GM18873 (cell line): Measurements from ENCODE around the gene HDAC8.
"Not testable (repeated sequence)": the region's sequence is repeated elsewhere in the genome, so short reads cannot be mapped to it uniquely, and the experiment has no call there.

ENCODE experiments used
- ATAC-seq: cut with Tn5 transposase; IDR thresholded peaks from one replicate; pipeline ENCODE4 v1.9.1; 2021; ENCODE audit warnings: mild to moderate bottlenecking, moderate library complexity, moderate number of reproducible peaks; ENCODE audit not compliant: unreplicated experiment, low FRiP score

HDAC8 gene

GRCh38 chrX:72466493-72466892 lies 106.2 kb downstream of the HDAC8 start:
- ATAC-seq: no peak

GRCh38 chrX:72465889-72466288 lies 106.8 kb downstream of the HDAC8 start:
- ATAC-seq: no peak

GRCh38 chrX:72461766-72462165 lies 110.9 kb downstream of the HDAC8 start:
- no peak for ATAC-seq

GRCh38 chrX:72461288-72461687 lies 111.4 kb downstream of the HDAC8 start:
- no peak for ATAC-seq

GRCh38 chrX:72460715-72461114 lies 111.9 kb downstream of the HDAC8 start:
- no peak for ATAC-seq

DNA sequence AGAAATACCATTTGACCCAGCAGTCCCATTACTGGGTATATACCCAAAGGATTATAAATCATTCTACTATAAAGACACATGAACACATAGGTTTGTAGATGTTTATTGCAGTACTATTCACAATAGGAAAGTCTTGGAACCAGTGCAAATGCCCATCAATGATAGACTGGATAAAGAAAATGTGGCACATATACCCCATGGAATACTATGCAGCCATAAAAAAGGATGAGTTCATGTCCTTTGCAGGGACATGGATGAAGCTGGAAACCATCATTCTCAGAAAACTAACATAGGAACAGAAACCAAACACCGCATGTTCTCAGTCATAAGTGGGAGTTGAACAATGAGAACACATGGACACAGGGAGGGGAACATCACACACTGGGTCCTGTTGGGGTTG lies 123.6 kb downstream of the HDAC8 start:
- not testable (repeated sequence) for ATAC-seq

- ATAC-seq: not testable (repeated sequence)
These were observed 131.9 kb downstream of the HDAC8 start for GRCh38 chrX:72440764-72441163.

DNA sequence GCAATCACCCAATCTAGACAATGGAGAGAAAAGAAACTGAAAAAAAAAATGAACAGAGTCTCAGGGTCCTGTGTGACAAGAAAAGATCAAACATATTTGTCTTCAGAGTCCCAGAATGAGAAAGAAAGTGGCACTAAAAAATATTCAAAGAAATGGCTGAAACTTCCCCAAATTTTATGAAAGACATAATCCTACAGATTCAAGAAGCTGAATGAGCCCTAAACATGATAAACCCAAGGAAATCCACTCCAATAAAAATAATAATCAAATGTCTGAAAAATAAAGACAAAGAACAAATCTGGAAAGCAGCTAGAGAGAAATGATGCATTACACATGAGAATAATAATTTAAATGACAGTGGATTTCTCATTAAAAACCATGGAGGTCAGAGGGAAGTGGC lies 136.6 kb downstream of the HDAC8 start:
- ATAC-seq: no peak

DNA sequence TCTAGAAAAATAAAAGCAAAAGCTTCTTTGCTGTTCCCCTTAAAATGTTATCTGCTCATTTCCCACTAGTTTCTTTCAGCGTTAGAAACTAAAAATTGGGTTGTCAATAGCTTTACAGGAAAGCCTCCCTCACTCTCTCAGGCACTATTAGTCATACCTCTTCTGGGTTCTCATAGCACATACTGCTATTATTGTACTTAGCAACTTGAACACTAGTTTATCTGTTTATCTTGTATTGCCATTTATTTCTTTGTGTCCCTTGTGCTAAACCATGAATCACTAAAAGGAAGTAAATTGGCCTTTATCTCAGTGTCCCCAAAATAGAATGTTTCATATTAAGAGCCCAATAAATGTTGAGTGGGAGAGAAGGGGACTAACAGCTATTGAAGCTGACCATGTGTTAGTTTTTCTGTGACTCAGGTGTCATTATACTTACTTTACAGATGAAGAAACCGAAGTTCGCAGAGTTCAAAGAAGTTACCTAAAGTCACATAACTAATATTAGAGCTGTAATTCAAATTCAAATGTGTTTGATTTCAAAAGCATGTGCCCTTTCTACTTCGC lies 142.2 kb downstream of the HDAC8 start:
- no peak for ATAC-seq

DNA sequence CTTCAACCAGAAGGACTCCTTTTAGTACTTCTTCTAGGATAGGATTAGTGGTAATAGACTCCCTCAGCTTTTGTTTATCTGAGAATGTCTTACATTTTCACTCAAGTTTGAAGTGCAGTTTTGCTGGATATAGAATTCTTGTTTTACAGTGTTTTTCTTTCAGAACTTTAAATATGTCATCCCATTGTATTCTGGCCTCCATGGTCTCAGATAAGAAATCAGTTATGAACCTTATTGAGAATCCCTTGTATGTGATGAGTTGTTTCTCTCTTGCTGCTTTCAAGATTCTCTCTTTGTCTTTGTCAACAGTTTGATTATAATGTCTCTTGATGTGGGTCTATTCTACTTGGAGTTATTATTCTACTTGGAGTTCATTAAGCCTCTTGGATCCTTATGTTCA lies 150.8 kb downstream of the HDAC8 start:
- ATAC-seq: no peak

GRCh38 chrX:72409993-72410392 lies 162.7 kb downstream of the HDAC8 start:
- no peak for ATAC-seq

- no peak for ATAC-seq
These were observed 163.8 kb downstream of the HDAC8 start for GRCh38 chrX:72408885-72409284.

- ATAC-seq: not testable (repeated sequence)
These were observed 167.5 kb downstream of the HDAC8 start for GRCh38 chrX:72405136-72405535.

- ATAC-seq: no peak
These were observed 170.0 kb downstream of the HDAC8 start for GRCh38 chrX:72402614-72403013.

GRCh38 chrX:72399816-72400215 lies 172.8 kb downstream of the HDAC8 start:
- ATAC-seq: no peak

- no peak for ATAC-seq
These were observed 176.5 kb downstream of the HDAC8 start for GRCh38 chrX:72396117-72396516.

DNA sequence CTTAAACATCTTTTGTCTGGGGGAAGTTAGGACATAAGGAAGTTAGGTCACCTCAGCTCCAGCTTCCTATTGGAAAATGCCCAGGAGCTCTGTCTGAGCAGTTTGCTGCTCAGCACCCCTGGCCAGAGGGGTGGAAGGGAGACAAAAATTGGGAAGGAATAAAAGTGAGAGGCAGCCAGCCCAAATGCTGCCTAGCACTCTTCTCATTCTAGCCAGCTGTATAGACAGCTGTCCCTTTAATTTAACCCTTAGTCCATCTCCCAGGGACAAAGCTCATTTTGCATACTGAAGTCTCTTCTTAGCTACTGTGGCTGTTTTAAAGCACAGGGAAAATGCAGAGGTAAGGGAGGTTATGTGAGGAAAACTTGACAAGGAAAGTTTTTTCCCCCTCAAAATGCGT lies 177.4 kb downstream of the HDAC8 start:
- ATAC-seq: no peak

GRCh38 chrX:72394518-72395170 lies 178.0 kb downstream of the HDAC8 start:
- no peak for ATAC-seq

DNA sequence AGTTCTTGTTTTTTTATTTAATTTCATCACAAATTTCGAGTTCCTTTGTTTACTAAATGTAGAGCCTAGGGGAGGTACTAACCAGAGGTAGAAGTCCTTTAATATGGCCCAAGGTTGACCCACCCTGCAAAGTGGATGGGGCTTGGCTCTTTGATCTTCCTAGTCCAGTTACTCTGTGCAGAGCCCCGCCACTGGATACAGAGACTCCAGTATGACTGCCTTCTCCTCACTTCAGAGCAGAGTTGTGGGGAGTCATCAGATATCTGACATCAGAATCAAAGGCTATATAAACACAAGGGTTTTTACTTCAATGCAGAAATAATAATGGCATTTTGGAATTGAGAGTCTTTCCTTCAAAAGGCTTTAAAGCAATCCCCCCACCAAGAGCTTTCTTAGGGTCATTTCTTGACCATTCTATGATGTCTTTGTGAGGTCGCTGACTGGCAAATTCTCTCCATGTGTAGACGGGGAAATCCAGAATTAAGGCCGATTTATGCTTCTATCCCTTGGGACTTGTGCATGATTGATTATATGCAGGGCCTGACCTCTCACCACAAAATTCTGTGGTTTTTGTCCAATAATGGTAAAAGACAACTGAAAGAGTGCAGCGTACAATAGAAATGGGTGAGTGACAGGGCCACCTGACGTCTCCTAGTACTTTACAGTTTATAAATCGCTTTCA lies 178.7 kb downstream of the HDAC8 start:
- ATAC-seq: no peak

DNA sequence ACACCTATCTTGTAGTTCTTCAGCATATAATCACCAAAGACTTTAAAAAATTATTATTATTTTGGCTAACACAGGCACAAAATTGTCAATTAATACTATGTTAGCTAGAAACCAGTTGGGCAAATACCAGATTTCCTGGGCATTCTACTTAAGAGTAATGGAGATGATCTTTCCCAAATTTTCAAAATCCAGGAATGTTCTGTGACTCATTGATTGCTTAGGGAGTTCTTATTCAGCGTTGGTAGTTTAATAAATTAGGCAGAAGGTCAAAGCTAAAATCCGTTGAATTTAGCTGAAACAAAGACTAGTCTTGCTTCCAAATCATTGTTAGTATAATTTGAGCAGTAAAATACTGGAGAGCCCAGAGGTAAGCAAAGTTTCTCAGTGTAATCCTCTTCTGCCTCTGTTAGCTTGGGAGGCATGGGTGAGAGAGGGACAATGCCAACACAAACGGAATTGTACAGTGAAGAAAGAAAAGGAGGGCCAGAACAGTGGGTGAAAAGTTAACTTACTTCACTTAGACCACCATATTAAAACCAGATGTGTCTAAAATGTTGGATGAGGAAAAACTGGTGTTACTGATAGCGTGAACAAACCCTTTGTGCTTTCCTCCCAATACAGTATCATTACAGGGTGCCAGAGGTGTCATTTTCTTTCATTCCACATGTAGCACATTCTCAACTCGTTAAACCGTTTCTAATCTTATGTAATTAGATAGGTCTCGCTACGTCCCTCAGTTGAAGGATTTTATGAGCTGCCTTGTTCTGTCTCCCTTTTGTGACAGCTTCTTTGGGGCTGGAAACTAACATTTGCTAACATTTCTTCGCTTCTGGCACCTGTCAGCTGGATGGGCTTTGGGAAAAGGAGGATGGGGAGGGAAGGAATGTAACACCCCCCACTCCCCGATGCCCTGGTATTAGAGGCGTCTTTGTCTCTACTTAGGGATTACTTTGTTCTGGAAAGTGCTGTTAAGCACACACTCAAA lies 179.5 kb downstream of the HDAC8 start:
- ATAC-seq: no peak

DNA sequence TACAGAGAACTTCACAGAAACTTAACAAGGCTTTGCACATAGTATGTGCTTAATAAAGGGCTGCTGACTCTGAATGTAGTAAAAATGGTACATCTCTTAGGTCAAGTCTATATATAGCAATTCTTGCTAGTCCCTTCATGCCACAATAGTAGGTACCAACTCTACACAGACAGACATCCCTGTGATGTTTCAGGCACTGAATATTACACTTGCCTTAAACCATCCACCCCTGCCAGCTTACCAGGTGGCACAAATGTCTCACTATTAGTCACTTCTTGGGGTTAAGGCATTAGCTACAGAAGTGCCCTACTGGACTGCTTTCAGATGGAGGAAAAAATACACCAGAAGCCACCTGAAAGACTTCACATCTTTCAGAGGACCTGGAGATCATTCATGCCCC lies 180.6 kb downstream of the HDAC8 start:
- no peak for ATAC-seq
